DMS153 (cell line): ENCODE results near the gene ELAC1.
"Not testable (repeated sequence)": the region's sequence is repeated elsewhere in the genome, so short reads cannot be mapped to it uniquely, and the experiment has no call there.

ENCODE experiments used
- DNase-seq: peaks from one replicate; lab custom pipeline; 2025; lab: John Stamatoyannopoulos, UW

Gene ELAC1

DNA sequence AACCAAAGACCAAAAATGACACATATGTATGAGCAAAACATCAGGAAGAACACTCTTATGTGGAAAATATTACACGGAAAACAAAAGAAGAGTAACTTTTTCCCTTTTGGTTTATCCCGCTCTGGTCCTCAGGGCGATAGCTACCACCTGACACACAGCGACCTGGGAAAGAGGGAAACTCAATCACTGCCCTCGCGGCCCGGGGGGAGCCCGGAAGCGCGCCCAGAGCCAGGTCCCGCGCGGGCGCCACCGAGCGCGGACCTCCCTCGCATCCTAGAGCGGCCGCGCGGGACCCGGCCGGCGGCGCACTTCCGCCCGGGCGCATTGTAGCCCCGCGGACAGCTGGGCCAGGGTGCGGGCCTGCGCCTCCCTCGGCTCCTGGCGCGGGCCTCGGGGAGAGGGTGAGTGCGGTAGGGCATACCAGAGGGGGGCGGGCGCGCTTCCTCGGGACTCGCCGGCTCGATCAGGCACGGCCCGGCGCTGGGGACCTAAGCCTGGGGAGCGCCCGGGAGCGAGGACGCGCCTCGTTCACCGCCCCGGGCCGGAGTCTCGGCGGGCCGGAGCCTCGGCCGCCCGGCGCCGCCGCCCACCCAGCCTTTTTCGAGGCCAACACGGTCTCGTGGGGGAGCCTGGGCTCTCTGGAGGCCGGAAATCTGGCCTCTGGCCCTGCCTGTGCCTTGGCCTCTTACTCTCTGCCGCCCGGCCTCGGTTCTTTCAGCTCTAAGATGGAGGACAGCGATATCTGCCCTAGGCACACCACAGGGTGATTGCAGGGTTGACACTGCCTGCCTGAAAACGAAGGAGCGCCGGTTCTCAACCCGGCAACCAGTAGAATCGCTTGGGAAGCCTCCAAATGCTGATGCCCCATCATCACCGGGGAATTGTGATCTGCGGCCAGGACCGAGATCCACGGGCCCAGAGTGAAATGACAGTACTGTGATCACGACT lies at the start of gene ELAC1:
TSS of gene ELAC1 (plus strand) at position 327 of the 948 bp plus-strand sequence. CDS start 6,365 bp downstream, outside the sequence.
- DNase-seq, result peak; percentile 64

DNA sequence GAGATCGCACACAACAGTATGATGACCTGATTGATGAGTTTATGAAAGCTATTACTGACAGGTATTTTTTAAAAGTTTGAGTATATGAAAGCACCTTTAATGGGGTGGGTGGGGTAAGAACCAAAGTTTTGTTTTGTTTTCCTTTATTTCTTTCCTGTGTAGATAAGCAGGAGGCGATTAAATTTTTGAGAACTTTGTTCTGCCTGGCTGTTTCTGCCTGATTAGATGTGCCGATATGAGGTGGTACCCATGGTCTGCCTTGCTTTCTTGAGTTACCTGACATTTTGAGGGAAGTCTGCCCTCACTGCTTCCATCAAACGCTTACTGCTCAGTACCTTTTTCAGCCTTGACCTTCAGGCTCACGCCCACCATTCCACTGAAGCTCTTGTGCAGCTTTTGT lies 49.7 kb upstream of the ELAC1 start:
- DNase-seq, result no peak

DNA sequence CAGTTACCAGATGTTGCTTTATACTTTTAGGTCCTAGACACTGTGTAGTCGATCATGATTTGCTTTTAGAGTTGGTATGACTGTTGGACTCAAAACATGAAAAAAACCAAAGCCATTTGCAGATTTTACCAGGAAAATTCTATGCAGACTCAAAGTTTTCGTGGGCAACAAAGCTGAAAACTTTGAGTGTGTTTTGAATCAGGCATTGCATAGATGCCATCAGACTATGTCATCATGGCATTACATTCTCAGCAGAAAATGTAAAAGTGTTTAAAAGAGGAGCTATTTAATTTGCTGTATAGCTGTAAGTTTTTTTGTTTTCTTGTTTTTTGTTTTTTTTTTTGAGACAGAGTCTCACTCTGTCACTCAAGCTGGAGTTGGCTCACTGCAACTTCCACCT lies 43.5 kb upstream of the ELAC1 start:
- DNase-seq, result no peak

DNA sequence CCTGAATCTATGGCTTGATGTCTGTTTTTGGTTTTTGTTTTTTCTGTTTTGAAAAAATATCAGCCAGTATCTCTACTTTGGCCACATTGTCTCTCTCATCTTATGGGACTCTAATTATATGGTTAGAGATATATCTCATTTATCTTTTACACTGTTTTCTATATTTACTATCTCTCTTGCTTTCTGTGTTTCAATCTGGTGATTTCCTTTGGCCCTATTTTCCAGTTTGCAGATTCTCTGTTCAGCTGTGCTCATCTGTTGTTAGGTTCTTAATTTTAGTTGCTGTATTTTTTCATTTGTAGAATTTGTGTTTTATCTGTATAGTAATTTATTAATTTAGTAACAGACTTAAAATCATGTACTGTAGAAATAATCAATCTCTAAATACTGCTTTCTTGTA lies 41.3 kb upstream of the ELAC1 start:
- no peak for DNase-seq

- DNase-seq, result no peak
Measured at GRCh38 chr18:50928551-50928950, 39.3 kb upstream of the ELAC1 start.

DNA sequence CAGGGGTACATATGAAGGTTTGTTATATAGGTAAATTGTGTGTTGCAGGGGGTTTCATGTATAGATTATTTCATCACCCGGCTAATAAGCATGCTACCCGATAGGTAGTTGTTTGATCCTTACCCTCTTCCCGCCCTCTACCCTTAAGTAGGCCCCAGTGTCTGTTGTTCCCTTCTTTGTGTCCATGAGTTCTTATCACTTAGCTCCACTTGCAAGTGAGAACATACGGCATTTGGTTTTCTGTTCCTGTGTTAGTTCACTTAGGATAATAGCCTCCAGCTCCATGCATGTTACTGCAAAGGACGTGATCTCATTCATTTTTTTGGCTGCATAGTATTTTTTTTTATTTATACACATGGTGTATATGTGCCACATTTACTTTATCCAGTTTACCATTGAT lies 34.2 kb upstream of the ELAC1 start:
- DNase-seq, result no peak

GRCh38 chr18:50934545-50935211 lies 33.2 kb upstream of the ELAC1 start:
- no peak for DNase-seq

GRCh38 chr18:50935493-50936191 lies 32.2 kb upstream of the ELAC1 start:
- no peak for DNase-seq

GRCh38 chr18:50937183-50937582 lies 30.7 kb upstream of the ELAC1 start:
- no peak for DNase-seq

- no peak for DNase-seq
Measured at GRCh38 chr18:50938912-50939311, 28.9 kb upstream of the ELAC1 start.

DNA sequence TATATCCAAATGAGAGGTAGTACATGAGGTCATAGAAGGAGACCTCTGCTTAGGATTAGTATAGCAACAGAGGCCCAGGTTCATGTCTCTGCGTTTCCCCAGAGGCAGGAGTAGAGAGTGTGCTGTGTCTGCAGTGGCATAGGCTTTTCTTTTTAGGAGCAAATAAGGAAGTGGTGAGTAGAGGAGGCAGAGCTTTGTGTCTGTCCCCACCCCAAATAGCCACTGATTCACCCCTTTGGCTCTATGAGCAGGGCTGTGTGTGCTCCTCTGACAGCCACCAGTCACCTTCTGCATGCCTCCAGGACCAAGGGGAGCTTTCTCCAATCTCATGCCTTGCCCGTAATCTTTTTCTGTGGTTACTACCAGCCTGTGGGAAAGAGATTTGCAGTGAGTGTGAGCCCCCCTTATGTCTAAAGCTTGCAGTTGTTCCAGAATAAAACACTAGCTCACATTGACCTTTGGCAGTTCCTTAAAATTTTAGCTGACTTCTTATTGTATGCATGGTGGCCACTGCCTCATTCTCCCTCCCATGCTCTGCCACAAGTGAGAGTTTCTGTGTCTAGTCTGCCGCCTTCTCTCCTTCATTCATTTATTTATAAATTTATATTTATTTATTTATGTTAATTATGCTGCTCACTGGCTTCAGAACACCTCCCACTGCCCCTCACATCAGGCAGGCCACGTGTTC lies 23.5 kb upstream of the ELAC1 start:
- no peak for DNase-seq

GRCh38 chr18:50945918-50946317 lies 21.9 kb upstream of the ELAC1 start:
- DNase-seq, result not testable (repeated sequence)

- no peak for DNase-seq
Measured at GRCh38 chr18:50947899-50948298, 19.9 kb upstream of the ELAC1 start.

DNA sequence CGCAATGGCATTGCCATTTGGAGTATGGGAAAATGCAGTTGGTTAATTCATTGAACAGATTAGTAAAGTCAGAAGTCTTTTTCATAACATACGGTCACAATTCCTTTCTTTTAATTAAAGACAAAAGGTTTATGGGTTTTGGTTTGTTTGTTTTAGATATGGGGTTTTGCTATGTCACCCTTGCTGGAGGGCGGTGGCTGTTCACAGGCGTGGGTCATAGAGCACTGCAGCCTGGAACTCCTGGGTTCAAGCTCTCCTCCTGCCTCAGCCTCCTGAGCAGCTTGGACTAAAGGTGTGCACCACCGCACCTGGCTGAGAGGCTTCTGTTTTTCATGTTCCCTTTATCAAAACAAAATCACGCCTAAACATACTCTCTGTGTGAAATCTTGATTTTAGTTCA lies 18.7 kb upstream of the ELAC1 start:
- DNase-seq, result no peak

DNA sequence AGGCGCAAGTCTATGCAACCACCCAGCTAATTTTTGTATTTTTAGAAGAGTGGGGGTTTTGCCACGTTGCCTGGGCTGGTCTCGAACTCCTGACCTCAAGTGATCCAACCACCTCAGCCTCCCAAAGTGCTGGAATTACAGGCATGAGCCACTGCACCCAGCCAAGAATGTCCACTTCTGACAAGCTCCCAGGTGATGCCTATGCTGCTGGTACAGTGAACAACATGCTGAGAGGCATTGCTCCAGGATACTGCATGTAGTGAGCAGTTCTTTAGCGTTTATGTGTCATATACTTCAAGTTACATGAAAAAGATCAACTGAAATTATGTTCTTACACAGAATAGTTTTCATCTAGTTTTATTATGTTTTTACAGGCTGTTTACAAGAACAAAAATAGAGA lies 17.2 kb upstream of the ELAC1 start:
- DNase-seq, result no peak

- no peak for DNase-seq
Measured at GRCh38 chr18:50953822-50954221, 14.0 kb upstream of the ELAC1 start.

DNA sequence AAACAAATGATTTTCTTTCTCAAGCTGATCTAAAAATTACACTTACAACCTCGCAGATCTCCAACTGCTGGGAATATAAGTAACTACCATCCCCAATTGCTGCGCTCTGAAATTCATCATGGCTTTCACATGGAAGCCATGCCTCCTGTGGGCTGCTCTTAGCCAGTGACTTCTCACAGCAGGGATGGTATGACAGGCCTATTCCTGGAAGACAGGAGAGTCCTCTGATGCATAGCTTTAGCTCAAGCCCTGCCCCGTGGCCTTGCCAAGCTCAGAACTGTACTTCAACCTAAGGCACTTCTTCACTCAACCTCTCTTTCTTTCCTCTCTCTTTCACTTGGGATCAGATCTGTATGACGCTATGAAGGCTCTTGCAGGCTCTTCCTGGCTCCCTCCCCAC lies 12.6 kb upstream of the ELAC1 start:
- no peak for DNase-seq

- DNase-seq, result no peak
Measured at GRCh38 chr18:50956116-50956515, 11.7 kb upstream of the ELAC1 start.

GRCh38 chr18:50961974-50962373 lies 5.9 kb upstream of the ELAC1 start:
- DNase-seq, result no peak

DNA sequence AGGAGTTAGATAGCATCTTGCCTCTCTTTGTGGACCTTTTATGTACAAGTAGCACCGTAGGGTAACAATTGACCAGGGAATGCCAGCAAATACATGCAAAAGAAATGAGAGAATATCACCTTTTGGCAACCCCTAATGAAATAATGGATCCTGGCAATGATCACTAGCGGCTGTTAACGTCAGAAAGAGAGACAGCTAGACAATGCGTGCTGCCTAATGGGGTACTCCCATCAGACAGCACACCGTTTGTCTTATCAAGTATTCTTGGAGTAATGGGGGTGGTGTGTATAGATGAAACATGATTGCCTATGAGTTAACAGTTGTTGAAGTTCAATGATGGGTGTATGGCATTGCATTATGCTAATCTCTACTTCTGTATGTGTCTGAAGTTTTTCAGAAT lies 1.6 kb downstream of the ELAC1 start:
- DNase-seq, result no peak

DNA sequence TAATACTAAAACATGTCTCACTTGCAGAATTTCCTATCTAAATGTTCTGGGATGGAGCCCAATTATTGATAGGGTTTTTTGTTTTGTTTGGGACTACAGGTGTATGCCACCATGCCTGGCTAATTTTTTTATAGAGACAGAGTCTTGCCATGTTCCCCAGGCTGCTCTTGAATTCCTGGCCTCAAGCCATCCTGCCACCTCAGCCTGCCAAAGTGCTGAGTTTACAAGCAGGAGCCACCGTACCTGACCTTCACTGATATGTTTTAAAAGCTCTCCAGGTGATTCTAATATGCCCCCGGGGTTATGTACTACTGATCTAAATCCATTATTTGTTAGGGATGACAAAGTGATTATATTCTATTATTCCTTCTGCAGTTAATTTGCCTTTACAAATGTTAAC lies 2.2 kb downstream of the ELAC1 start:
- no peak for DNase-seq

DNA sequence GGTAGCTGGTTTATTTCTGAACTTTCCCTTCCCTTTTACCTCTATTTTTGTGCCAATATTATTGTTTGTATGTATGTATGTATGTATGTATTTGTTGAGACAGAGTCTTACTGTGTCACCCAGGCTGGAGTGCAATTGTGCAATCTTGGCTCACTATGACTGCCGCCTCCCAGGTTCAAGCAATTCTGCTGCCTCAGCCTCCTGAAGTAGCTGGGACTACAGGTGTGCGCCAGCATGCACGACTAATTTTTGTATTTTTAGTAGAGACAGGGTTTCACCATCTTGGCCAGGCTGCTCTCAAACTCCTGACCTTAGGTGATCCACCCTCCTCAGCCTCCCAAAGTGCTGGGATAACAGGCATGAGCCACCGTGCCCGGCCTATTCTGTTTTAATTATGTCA lies 4.6 kb downstream of the ELAC1 start:
- not testable (repeated sequence) for DNase-seq
